OCI-LY1 (cell line): ENCODE results near the gene BABAM2.

Source experiments
- H2AFZ ChIP-seq: fragments of 200-600 bp; sonication (generic), shearing (Covaris generic); 2 replicates; pipeline ENCODE4 v1.6.0; 2014; ENCODE audit warnings: antibody characterized with exemption, mild to moderate bottlenecking, low read length
- H3F3A ChIP-seq: fragments of 200-600 bp; sonication (generic), shearing (Covaris generic); 2 replicates; pipeline ENCODE4 v1.6.0; 2014; ENCODE audit warnings: mild to moderate bottlenecking, antibody characterized with exemption, low read length, moderate library complexity; ENCODE audit not compliant: insufficient read depth
- H3K27ac ChIP-seq: fragments of 200-600 bp; sonication (generic); 2 replicates; pipeline ENCODE4 v1.5.1; 2014; ENCODE audit warnings: low read length, mixed run types, mild to moderate bottlenecking, low read depth; ENCODE audit not compliant: poor library complexity, severe bottlenecking
- H3K27me3 ChIP-seq: fragments of 200-600 bp; sonication (generic); 2 replicates; pipeline ENCODE4 v1.6.0; 2014; ENCODE audit warnings: antibody characterized with exemption, mild to moderate bottlenecking, low read length, moderate library complexity; ENCODE audit not compliant: insufficient read depth
- H3K36me3 ChIP-seq: fragments of 200-600 bp; sonication (generic); 2 replicates; pipeline ENCODE4 v1.6.1; 2014; ENCODE audit warnings: mild to moderate bottlenecking, antibody characterized with exemption, low read length, moderate library complexity, mixed read lengths; ENCODE audit not compliant: insufficient read depth
- H3K4me1 ChIP-seq: fragments of 200-600 bp; sonication (generic); 2 replicates; pipeline ENCODE4 v1.5.1; 2014; ENCODE audit warnings: mild to moderate bottlenecking, low read length, moderate library complexity; ENCODE audit not compliant: insufficient read depth, severe bottlenecking
- H3K4me2 ChIP-seq: fragments of 200-600 bp; sonication (generic), shearing (Covaris generic); 2 replicates; pipeline ENCODE4 v1.6.1; 2014; ENCODE audit warnings: low read length
- H3K4me3 ChIP-seq: fragments of 200-600 bp; sonication (generic); 2 replicates; pipeline ENCODE4 v1.5.1; 2014; ENCODE audit warnings: low read length, low read depth, mild to moderate bottlenecking, mixed read lengths; ENCODE audit not compliant: poor library complexity, severe bottlenecking
- H3K79me2 ChIP-seq: fragments of 200-600 bp; shearing (Covaris generic); 2 replicates; pipeline ENCODE4 v1.6.1; 2016; ENCODE audit warnings: mixed run types, low read length, mixed read lengths; ENCODE audit not compliant: insufficient read depth
- H3K9ac ChIP-seq: fragments of 200-600 bp; sonication (generic), shearing (Covaris generic); 2 replicates; pipeline ENCODE4 v1.6.1; 2014; ENCODE audit warnings: mild to moderate bottlenecking, low read length, mixed read lengths
- H3K9me2 ChIP-seq: fragments of 200-600 bp; sonication (generic), shearing (Covaris generic); 2 replicates; pipeline ENCODE4 v1.6.1; 2014; ENCODE audit warnings: low read depth, mild to moderate bottlenecking, low read length, mixed read lengths
- H3K9me3 ChIP-seq: fragments of 200-600 bp; shearing (Covaris generic); 2 replicates; pipeline ENCODE4 v1.6.1; 2014; ENCODE audit warnings: low read length, mixed read lengths
- H4K20me1 ChIP-seq: fragments of 200-600 bp; sonication (generic), shearing (Covaris generic); 2 replicates; pipeline ENCODE4 v1.6.0; 2016; ENCODE audit warnings: mild to moderate bottlenecking, low read length; ENCODE audit not compliant: insufficient read depth
- EZH2 ChIP-seq: fragments of 200-600 bp; sonication (generic), shearing (Covaris generic); IDR thresholded peaks from 2 replicates; pipeline ENCODE4 v1.8.0; 2017; ENCODE audit warnings: borderline replicate concordance, mixed run types, mild to moderate bottlenecking, antibody characterized with exemption, low read length, moderate library complexity, mixed read lengths
- TF ChIP-seq, protein P1 (sequence below): fragments of 200-600 bp; sonication (generic), shearing (Covaris generic); IDR thresholded peaks from 2 replicates; pipeline ENCODE4 v1.5.1; 2017; ENCODE audit warnings: mild to moderate bottlenecking, antibody characterized with exemption, low read length, moderate library complexity, mixed read lengths

The BABAM2 gene

DNA sequence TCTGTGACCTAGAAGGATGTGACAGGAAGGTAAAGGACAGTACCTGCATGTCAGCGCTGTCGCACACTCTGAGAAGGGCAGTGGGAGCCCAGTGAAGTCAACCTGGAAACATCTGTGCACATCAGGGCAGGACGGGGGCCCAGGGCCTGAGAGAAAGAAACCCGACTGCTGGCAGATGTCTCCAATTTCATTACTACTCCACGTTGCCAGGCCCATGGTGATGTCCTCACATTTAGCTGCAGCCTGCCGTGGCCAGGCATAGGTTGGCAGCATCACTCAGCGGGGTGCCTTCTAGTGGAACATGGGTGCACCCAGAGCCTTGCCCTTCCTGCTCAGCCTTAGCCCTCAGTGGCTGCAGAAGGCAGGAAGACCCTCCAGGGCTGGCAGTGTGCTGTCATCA lies 429.8 kb downstream of the BABAM2 start:
- Histone ChIP-seq H3K9ac (no peak overlapping the region), H3K79me2 (no peaks in the 10 kb centered on the region), H3K9me3 (no peaks in the 10 kb centered on the region), H3F3A (no peaks in the 10 kb centered on the region), H2AFZ (no peak overlapping the region), H3K27me3 (no peaks in the 10 kb centered on the region), H3K27ac (no peak overlapping the region), H3K4me2 (no peak overlapping the region), H3K4me1 (no peaks in the 10 kb centered on the region), H4K20me1 (no peaks in the 10 kb centered on the region), H3K4me3 (no peak overlapping the region), H3K36me3 (no peaks in the 10 kb centered on the region), H3K9me2 (no peaks in the 10 kb centered on the region)
- no peak for TF ChIP-seq EZH2
- TF ChIP-seq, protein P1, sequence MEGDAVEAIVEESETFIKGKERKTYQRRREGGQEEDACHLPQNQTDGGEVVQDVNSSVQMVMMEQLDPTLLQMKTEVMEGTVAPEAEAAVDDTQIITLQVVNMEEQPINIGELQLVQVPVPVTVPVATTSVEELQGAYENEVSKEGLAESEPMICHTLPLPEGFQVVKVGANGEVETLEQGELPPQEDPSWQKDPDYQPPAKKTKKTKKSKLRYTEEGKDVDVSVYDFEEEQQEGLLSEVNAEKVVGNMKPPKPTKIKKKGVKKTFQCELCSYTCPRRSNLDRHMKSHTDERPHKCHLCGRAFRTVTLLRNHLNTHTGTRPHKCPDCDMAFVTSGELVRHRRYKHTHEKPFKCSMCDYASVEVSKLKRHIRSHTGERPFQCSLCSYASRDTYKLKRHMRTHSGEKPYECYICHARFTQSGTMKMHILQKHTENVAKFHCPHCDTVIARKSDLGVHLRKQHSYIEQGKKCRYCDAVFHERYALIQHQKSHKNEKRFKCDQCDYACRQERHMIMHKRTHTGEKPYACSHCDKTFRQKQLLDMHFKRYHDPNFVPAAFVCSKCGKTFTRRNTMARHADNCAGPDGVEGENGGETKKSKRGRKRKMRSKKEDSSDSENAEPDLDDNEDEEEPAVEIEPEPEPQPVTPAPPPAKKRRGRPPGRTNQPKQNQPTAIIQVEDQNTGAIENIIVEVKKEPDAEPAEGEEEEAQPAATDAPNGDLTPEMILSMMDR, result no peak

DNA sequence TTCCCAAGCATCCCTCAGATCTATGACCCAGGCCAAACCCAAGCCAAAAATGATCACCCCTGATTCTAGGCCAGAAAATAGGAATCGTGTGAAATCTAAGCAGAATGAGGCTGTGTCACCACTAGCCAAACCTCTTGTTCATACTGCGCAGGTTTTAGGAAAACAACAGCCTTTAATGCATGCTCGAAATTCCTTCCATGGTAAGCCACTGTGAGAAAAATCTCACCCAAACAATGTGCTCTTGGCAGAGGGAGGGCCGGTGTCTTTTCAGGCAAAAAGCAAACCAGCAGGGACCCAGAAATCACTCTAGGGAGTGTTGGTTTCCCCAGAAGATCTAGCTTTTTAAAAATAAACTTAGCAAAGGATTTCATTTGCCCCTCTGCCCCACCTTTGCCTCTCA lies 430.9 kb downstream of the BABAM2 start:
- no peaks in the 10 kb centered on the region for H3K36me3 ChIP-seq
- TF ChIP-seq, protein P1, result no peak
- no peak for TF ChIP-seq EZH2
- no peak overlapping the region for H3K27ac ChIP-seq
- no peaks in the 10 kb centered on the region for H4K20me1 ChIP-seq
- no peaks in the 10 kb centered on the region for H3K79me2 ChIP-seq
- H3K27me3 ChIP-seq, result no peaks in the 10 kb centered on the region
- H3K4me1 ChIP-seq, result no peaks in the 10 kb centered on the region
- no peak overlapping the region for H2AFZ ChIP-seq
- no peak overlapping the region for H3K9ac ChIP-seq
- H3K9me2 ChIP-seq, result no peaks in the 10 kb centered on the region
- no peaks in the 10 kb centered on the region for H3F3A ChIP-seq
- no peak overlapping the region for H3K4me3 ChIP-seq
- no peaks in the 10 kb centered on the region for H3K9me3 ChIP-seq
- H3K4me2 ChIP-seq, result no peak overlapping the region

DNA sequence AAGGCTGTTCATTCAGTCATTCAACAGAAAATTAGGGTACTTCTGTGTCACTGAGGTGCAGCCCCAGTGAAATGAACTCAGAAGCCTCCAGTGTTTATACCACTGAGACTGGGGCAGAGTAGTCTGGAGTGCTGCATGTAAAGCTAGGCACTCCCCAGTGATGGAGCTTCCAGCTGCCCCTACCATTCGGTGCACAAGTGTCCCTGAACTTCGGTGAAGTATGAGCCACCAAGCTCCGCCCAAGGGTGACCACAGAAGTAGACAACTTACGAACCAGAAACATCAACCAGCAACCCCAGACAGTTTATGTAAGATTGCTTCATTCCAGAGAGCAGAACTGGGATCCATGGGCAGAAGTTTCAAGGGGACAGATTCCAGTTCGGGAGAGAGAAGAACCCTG lies 431.5 kb downstream of the BABAM2 start:
- Histone ChIP-seq H2AFZ (no peak overlapping the region), H3K79me2 (no peaks in the 10 kb centered on the region), H3K9me3 (no peaks in the 10 kb centered on the region), H4K20me1 (no peaks in the 10 kb centered on the region), H3K4me3 (no peak overlapping the region), H3K9me2 (no peaks in the 10 kb centered on the region), H3K4me1 (no peaks in the 10 kb centered on the region), H3K9ac (no peak overlapping the region), H3K36me3 (no peaks in the 10 kb centered on the region), H3K4me2 (no peak overlapping the region), H3F3A (no peaks in the 10 kb centered on the region), H3K27me3 (no peaks in the 10 kb centered on the region), H3K27ac (no peak overlapping the region)
- TF ChIP-seq, protein P1, result no peak
- no peak for TF ChIP-seq EZH2
